Muscle layer of duodenum (tissue), 2 donors: ENCODE data around the gene PCYOX1L.

Source experiments
- H3K27ac ChIP-seq: one replicate; pipeline ENCODE4 v1.7.0; 2013; ENCODE audit warnings: mild to moderate bottlenecking, low read length
- H3K27me3 ChIP-seq: one replicate; pipeline ENCODE4 v1.7.0; 2013; ENCODE audit warnings: low read depth, mild to moderate bottlenecking, control low read depth, low read length
- H3K36me3 ChIP-seq, 2 donors: one replicate each; pipeline ENCODE4 v1.7.0; 2013; ENCODE audit warnings: low read length in 2 of 2, control low read depth in 1 of 2, mild to moderate bottlenecking in 1 of 2; ENCODE audit not compliant: insufficient read depth in 2 of 2, control insufficient read depth in 1 of 2
- H3K4me1 ChIP-seq, 2 donors: one replicate each; pipeline ENCODE4 v1.7.0; 2013; ENCODE audit warnings: low read length in 2 of 2, mild to moderate bottlenecking in 2 of 2, control low read depth in 1 of 2, moderate library complexity in 1 of 2; ENCODE audit not compliant: insufficient read depth in 2 of 2, control insufficient read depth in 1 of 2
- H3K4me3 ChIP-seq, 2 donors: one replicate each; pipeline ENCODE4 v1.7.0; 2013; ENCODE audit warnings: low read length in 2 of 2, low read depth in 1 of 2, mild to moderate bottlenecking in 1 of 2
- H3K9me3 ChIP-seq, 2 donors: one replicate each; pipeline ENCODE4 v1.7.0; 2013; ENCODE audit warnings: low read length in 2 of 2, control low read depth in 1 of 2, mild to moderate bottlenecking in 1 of 2; ENCODE audit not compliant: control insufficient read depth in 1 of 2
- donor health status: healthy.

PCYOX1L gene

GRCh38 chr5:149410721-149411432 is 53.0 kb downstream of the PCYOX1L start:
- Histone ChIP-seq H3K36me3 (peaks cover 13 to 39% of the 10 kb centered on the region in 2 donors), H3K4me3 (peak overlapping the region; percentile 76 to 84), H3K27me3 (no peaks in the 10 kb centered on the region), H3K27ac (peak overlapping the region; percentile 99), H3K4me1 (peaks cover 0 to 20% of the 10 kb centered on the region in 2 donors), H3K9me3 (no peaks in the 10 kb centered on the region)

- Histone ChIP-seq H3K27ac (peak overlapping the region; percentile 84), H3K9me3 (no peaks in the 10 kb centered on the region), H3K4me1 (peaks cover 0 to 26% of the 10 kb centered on the region in 2 donors), H3K36me3 (peaks cover 13 to 39% of the 10 kb centered on the region in 2 donors), H3K4me3 (peak overlapping the region; percentile 76 to 84), H3K27me3 (no peaks in the 10 kb centered on the region)
Measured at GRCh38 chr5:149411738-149412519, 54.1 kb downstream of the PCYOX1L start.

- H3K4me3 ChIP-seq, result peak overlapping the region; percentile 34 to 76
- peak overlapping the region; percentile 84 for H3K27ac ChIP-seq
- H3K27me3 ChIP-seq, result no peaks in the 10 kb centered on the region
- H3K36me3 ChIP-seq, result peaks cover 18 to 39% of the 10 kb centered on the region in 2 donors
- no peaks in the 10 kb centered on the region for H3K9me3 ChIP-seq
- H3K4me1 ChIP-seq, result peaks cover 0 to 36% of the 10 kb centered on the region in 2 donors
Measured at GRCh38 chr5:149412783-149413476, 55.1 kb downstream of the PCYOX1L start.

GRCh38 chr5:149413477-149414210 is 55.8 kb downstream of the PCYOX1L start:
- no peaks in the 10 kb centered on the region for H3K27me3 ChIP-seq
- peak overlapping the region; percentile 87 for H3K27ac ChIP-seq
- H3K4me3 ChIP-seq, result peak overlapping the region; percentile 34 to 76
- H3K9me3 ChIP-seq, result no peaks in the 10 kb centered on the region
- peaks cover 0 to 41% of the 10 kb centered on the region in 2 donors for H3K4me1 ChIP-seq
- peaks cover 20 to 37% of the 10 kb centered on the region in 2 donors for H3K36me3 ChIP-seq

GRCh38 chr5:149414405-149415065 is 56.7 kb downstream of the PCYOX1L start:
- no peaks in the 10 kb centered on the region for H3K9me3 ChIP-seq
- peak overlapping the region; percentile 39 to 76 for H3K4me3 ChIP-seq
- H3K27ac ChIP-seq, result peak overlapping the region; percentile 87
- peaks cover 0 to 48% of the 10 kb centered on the region in 2 donors for H3K4me1 ChIP-seq
- H3K27me3 ChIP-seq, result no peaks in the 10 kb centered on the region
- H3K36me3 ChIP-seq, result peaks cover 12 to 35% of the 10 kb centered on the region in 2 donors

GRCh38 chr5:149415066-149415967 is 57.5 kb downstream of the PCYOX1L start:
- H3K27me3 ChIP-seq, result no peaks in the 10 kb centered on the region
- H3K4me3 ChIP-seq, result peak overlapping the region; percentile 39 to 76
- peak overlapping the region; percentile 87 for H3K27ac ChIP-seq
- H3K36me3 ChIP-seq, result peaks cover 12 to 31% of the 10 kb centered on the region in 2 donors
- H3K9me3 ChIP-seq, result no peaks in the 10 kb centered on the region
- H3K4me1 ChIP-seq, result peaks cover 0 to 56% of the 10 kb centered on the region in 2 donors

- H3K4me1 ChIP-seq, result peaks cover 0 to 69% of the 10 kb centered on the region in 2 donors
- peaks cover 19 to 36% of the 10 kb centered on the region in 2 donors for H3K36me3 ChIP-seq
- H3K9me3 ChIP-seq, result no peaks in the 10 kb centered on the region
- H3K27me3 ChIP-seq, result no peaks in the 10 kb centered on the region
- H3K27ac ChIP-seq, result peak overlapping the region; percentile 92
- peak overlapping the region; percentile 5 to 47 for H3K4me3 ChIP-seq
Measured at GRCh38 chr5:149416987-149417710, 59.3 kb downstream of the PCYOX1L start.

- Histone ChIP-seq H3K9me3 (no peaks in the 10 kb centered on the region), H3K4me3 (peak overlapping the region; percentile 5 to 47), H3K36me3 (peaks cover 19 to 37% of the 10 kb centered on the region in 2 donors), H3K27ac (peak overlapping the region; percentile 92), H3K4me1 (peaks cover 0 to 74% of the 10 kb centered on the region in 2 donors), H3K27me3 (no peaks in the 10 kb centered on the region)
Measured at GRCh38 chr5:149417711-149418368, 60.0 kb downstream of the PCYOX1L start.

- Histone ChIP-seq H3K4me1 (peaks cover 0 to 82% of the 10 kb centered on the region in 2 donors), H3K4me3 (no peak overlapping the region), H3K36me3 (peaks cover 25 to 41% of the 10 kb centered on the region in 2 donors), H3K9me3 (no peaks in the 10 kb centered on the region), H3K27me3 (no peaks in the 10 kb centered on the region), H3K27ac (no peak overlapping the region)
Measured at GRCh38 chr5:149418910-149419531, 61.2 kb downstream of the PCYOX1L start.
